Measurements from ENCODE around the gene GRM8.

DNA sequence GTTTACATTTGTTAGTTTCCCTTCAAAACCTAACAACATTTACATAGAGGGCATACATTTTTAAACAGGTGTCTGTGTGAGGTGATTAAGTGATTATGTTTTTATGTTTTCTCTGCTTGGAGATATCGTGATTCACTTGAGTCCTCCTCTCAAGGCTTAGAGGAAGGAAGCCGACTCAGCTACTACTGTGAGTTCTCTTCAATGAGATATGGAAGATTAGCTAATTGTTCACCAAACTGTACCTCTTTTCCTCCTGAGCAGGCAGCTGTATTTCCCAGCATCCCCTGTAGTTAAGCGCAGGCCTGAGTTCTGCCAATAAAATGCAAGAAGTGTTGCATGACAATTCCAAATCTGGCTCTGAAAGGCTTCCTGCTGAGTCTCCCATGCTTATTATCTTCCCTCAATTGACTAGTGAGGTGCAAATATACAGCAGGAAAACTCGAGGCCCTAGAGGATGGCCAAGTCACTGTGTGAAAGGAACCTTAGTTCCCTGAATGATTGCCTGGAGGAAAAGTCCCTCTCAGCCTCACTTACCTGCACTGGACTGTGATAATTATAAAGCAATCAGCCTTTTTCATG lies 528.7 kb downstream of the GRM8 start:
- TF ChIP-seq ZNF70 (CRISPR knock-in tag; IDR thresholded peaks at IDR 0.05): no peak
- no peak for TF ChIP-seq TCF4 (CRISPR knock-in tag; IDR thresholded peaks at IDR 0.05; ENCODE audit: borderline replicate concordance)
- TF ChIP-seq, protein P1, sequence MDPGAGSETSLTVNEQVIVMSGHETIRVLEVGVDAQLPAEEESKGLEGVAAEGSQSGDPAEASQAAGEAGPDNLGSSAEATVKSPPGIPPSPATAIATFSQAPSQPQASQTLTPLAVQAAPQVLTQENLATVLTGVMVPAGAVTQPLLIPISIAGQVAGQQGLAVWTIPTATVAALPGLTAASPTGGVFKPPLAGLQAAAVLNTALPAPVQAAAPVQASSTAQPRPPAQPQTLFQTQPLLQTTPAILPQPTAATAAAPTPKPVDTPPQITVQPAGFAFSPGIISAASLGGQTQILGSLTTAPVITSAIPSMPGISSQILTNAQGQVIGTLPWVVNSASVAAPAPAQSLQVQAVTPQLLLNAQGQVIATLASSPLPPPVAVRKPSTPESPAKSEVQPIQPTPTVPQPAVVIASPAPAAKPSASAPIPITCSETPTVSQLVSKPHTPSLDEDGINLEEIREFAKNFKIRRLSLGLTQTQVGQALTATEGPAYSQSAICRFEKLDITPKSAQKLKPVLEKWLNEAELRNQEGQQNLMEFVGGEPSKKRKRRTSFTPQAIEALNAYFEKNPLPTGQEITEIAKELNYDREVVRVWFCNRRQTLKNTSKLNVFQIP (CRISPR knock-in tag; IDR thresholded peaks at IDR 0.05; ENCODE audit: borderline replicate concordance, low read depth): no peak
- no peak for TF ChIP-seq ESRRG (CRISPR knock-in tag; IDR thresholded peaks at IDR 0.05)
- no peak for TF ChIP-seq BACH2 (CRISPR knock-in tag; IDR thresholded peaks at IDR 0.05; ENCODE audit: borderline replicate concordance)
- no peak for TF ChIP-seq CSDC2 (CRISPR knock-in tag; IDR thresholded peaks at IDR 0.05)
